DMS53 (cell line): ENCODE measurements around the gene FAM78A.

Experiments used
- DNase-seq: peaks from one replicate; lab custom pipeline; 2025; lab: John Stamatoyannopoulos, UW

The FAM78A gene, protein sequence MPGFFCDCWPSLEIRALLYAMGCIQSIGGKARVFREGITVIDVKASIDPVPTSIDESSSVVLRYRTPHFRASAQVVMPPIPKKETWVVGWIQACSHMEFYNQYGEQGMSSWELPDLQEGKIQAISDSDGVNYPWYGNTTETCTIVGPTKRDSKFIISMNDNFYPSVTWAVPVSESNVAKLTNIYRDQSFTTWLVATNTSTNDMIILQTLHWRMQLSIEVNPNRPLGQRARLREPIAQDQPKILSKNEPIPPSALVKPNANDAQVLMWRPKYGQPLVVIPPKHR

DNA sequence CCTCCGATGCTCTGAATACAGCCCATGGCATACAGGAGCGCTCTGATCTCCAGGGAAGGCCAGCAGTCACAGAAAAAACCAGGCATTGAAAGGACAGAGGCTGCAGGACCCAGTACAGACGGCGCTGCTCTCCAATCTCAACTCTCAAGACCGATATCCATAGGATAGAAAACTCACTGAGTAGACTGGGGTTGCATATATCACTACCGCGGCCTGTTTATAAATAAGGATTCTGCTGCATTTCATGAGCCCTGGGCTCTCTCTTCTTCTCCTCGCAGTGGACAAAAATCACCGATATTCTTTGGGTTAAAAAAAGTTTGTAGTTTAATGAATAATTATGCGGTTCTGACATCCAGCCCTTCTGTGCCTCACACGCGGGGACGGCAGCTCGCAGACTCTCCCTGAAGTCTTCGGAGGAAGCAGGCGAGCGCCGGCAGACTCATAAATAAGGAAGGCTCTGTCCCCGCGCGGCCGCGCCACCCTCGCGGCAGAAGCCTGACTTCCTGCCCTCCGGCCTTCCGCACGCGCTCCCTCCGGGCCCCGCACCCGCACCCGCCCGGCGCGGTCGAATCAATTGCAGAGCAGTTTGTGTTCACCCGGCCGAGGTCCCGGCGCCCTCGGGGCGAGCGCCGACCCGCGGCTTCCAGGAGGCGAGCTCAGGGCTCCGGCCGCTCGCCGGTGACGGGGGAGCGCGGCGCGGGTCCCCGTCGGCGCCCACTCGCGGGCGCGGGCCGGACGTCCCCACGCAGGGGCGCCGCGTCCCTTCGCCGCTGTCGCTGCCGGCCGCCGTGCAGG, at the start of gene FAM78A:
FAM78A (minus strand) TSS at position 417 of the 795 bp plus-strand sequence; CDS start at position 86, 331 bp downstream.
- peak; percentile 57 for DNase-seq

GRCh38 chr9:131324736-131325679, 48.7 kb upstream of the FAM78A start:
- DNase-seq = no peak

- no peak for DNase-seq
These were observed 47.3 kb upstream of the FAM78A start for GRCh38 chr9:131323629-131324028.

DNA sequence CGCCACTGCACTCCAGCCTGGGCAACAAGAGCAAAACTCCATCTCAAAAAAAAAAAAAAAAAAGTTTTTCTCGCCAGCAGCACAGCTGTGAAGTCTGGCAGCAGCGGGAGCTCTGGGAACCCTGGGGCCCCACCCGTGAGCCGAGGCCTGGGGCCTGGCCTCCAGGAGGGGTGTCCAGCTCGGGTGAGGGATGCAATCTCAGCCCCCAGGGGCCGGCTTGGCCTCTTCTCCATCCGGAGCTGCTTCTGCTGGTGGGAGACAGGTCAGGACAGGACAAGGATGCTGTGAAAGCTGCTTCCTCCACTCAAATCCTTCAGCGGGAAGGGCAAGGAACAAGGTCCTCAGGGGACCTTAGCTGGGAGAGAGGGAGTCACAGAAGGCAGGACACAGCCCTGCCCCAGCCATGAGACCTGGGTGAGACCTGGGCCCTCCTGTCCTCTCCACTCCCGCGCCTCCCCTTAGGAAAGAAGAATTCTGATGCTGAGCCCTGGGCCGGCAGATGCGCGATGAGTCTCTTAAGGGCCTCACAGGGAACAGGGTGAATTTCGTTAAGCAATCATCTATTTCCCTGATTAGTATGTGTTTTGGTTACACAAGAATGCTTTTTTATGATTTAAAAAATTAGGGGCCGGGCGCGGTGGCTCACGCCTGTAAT, 43.8 kb upstream of the FAM78A start:
- no peak for DNase-seq

GRCh38 chr9:131319486-131319885, 43.2 kb upstream of the FAM78A start:
- DNase-seq = no peak

DNA sequence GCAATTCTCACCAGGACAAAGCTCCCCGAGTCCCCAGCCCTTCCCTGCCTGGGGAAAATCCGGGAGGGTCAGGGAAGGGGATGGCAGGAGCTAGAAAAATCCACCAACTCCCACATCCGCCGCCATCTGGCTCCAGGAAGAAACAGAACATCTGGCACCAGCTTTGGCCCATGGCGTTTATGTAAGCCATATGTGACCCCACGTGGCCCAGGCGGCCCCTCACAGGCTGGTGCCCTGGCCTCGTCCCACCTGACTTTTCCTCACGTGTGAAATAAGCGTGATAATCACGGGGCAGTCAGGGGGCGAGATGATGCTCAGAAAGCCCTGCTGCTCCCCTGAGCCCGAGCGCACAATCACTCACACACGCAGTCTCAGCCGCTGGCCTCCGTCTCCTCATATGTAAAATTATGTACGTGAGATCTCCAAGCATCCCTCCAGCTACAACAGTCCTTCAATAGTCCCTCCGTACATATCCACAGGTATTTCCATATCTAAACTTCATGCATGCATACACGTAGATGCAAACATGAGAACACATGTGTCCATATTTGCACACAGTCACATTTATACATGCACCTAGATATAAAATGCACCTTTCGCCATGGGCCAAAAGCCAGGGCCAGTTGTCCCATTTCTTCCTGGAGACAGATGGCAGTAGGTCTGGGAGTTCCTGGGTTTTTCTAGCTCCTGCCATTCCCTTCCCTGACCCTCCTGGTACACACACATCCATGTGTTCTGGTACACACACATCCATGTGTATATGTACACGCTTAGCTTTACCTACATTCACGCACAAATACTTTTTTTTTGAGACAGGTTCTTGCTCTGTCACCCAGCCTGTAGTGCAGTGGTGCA, 42.1 kb upstream of the FAM78A start:
- no peak for DNase-seq

DNA sequence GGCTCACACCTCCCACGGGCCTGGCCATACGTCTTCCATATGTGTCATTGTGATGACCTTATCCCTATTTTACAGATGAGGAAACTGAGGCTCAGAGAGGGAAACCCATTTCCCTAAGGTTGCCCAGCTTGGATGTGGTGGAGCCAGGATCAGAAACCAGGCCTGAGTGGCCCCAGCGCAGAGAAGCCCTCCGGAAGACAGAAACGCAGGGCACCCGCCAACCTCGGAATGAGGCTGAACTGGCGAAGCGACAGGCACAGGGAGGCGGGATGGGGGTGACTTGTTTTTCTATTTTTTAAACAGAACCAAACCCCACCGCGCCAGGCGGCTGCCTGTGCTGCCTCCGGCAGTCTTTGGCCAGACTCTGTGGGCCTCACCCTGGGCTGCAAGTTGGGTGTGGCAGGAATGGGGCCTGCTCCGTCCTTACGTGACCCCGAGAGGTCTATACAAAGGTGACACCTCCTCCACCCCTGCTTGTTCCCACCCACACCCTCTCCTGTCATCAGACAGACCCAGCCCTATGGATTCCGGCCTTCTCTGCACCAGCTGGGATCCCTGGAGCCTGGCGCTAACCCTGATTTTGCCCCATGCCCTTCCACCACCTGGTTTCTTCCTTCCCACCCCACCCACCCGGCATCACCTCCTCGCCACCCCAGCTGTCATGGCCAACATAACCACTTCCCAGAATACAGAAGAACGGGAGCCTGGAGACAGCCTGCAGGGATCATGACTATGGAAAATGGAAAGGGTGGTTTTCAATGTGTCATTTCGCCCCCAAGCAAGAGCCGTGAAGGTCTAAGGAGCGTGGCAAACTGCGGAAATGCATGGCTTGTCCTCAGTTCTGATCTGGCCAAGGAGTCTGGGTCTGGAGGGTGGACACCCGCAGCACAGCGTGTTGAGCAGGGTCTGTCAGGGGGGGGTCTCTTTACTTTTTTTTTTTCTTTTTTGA, 36.8 kb upstream of the FAM78A start:
- DNase-seq = no peak

- no peak for DNase-seq
These were observed 35.9 kb upstream of the FAM78A start for GRCh38 chr9:131312246-131312645.

GRCh38 chr9:131310833-131311554, 34.7 kb upstream of the FAM78A start:
- DNase-seq = peak; percentile 85

- DNase-seq = no peak
These were observed 33.4 kb upstream of the FAM78A start for GRCh38 chr9:131309530-131310276.

GRCh38 chr9:131308906-131309529, 32.7 kb upstream of the FAM78A start:
- no peak for DNase-seq

GRCh38 chr9:131308452-131308851, 32.1 kb upstream of the FAM78A start:
- DNase-seq = no peak

GRCh38 chr9:131307974-131308373, 31.7 kb upstream of the FAM78A start:
- no peak for DNase-seq

DNA sequence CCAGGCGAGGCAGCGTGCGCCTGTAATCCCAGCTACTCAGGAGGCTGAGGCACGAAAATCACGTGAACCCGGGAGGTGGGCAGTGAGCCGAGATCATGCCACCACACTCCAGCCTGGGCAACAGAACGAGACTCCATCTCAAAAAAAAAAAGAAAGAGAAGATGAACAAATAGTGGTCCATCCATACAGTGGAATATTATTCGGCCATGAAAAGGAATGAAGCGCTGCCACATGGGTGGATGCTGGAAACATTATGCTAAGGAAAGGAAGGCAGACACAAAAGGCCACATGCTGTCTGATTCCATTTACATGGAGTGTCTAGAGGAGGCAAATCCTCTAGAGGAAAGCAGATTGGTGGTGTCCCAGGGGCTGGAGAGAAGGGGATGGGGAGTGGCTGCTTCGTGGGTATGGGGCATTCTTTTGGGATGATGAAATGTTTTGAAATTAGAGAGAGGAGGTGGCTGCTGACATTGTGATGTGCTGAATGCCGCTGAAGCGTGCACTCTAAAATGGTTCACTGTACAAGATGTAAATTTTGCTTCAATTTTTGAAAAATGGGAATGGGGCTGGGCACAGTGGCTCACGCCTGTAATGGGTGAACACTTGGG, 30.2 kb upstream of the FAM78A start:
- DNase-seq = no peak

- peak; percentile 85 for DNase-seq
These were observed 28.5 kb upstream of the FAM78A start for GRCh38 chr9:131304676-131305355.
